NCI-H774 (cell line): Measurements from ENCODE around the gene KANK4.
A peak's percentile ranks its signal among the peaks of the same experiment; 100 is the strongest.

ENCODE experiments used
- DNase-seq: peaks from one replicate; lab custom pipeline; 2025; lab: John Stamatoyannopoulos, UW

KANK4 gene

DNA sequence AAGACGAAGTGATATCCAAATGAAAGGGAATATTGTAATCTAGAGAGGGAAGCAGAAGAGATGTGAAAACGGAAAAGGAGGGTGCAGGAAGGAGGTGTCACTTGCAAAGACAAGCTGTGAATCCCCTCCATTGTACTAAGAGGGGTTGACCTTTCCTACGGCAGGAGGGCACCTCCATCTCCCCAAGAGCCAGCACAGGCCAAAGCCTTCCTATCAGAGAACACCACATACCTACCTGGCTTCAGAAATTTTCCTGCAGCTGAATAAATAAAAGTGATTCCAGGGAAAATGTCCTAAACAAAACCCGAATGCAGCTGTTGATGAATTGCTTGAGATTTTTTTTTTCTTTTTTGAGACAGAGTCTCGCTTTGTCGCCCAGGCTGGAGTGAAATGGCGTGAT, 14.3 kb downstream of the KANK4 start:
- no peak for DNase-seq

DNA sequence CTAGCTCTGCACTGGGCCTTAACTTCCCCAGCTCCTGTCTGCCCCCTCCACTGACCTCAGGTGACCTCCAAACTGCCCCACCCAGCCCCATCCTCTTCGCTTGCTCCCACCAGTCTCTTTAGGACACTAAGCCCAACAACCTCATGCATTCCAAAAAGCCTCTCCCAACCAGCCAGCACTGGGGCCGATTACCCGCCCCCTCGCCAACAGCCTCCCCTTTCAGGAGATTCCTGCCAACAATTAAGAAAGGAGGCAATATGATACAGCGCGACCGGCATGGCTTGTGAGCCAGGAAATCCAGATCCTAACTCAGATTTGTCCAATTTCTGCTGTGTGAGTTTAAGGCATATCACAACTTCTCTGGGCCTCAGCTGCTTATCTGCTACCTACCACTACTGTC, 14.7 kb downstream of the KANK4 start:
- DNase-seq, result no peak

GRCh38 chr1:62301726-62302390, 17.4 kb downstream of the KANK4 start:
- DNase-seq, result no peak

- DNase-seq, result peak; percentile 40
These were observed 19.6 kb downstream of the KANK4 start for GRCh38 chr1:62299426-62300200.

- no peak for DNase-seq
These were observed 23.2 kb downstream of the KANK4 start for GRCh38 chr1:62295921-62296491.

- DNase-seq, result no peak
These were observed 25.0 kb downstream of the KANK4 start for GRCh38 chr1:62294261-62294660.

DNA sequence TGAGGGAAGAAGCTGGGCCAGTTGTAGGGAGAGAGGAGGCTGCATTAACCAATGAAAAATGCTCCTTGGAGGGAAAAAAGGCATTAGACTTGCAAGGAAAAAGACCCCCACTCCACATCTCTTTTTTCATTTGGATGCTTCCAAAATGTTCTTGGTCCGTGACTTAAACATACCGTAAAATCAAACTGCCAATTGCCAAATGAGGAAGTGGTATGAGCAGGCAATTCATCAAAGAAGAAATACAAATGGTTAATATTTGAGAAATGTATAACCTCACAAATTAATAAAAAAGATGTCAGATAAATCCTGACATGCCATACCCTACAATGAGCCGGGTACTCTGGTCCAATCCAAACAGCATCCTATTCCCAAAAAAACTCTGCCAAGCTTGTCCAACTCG, 30.6 kb downstream of the KANK4 start:
- no peak for DNase-seq

DNA sequence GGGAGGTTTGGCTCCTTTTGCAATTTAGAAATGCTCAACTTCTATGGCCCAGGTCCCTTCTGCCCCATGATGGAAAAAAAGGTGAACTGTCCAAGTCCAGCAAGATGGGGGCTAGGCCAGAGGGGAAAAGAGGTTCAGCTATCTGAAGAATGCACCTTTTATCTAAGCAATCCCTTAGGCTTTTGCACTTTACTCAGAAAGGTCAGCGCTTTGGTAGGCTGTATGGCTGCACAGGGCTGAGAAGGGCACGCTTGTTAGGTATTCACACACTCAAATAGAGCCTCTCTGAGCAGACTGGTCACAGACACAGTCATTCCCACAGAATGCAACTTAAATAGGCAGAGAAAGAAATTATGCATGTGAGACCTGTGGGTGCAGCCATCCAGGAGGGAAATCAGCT, 31.0 kb downstream of the KANK4 start:
- DNase-seq, result no peak

DNA sequence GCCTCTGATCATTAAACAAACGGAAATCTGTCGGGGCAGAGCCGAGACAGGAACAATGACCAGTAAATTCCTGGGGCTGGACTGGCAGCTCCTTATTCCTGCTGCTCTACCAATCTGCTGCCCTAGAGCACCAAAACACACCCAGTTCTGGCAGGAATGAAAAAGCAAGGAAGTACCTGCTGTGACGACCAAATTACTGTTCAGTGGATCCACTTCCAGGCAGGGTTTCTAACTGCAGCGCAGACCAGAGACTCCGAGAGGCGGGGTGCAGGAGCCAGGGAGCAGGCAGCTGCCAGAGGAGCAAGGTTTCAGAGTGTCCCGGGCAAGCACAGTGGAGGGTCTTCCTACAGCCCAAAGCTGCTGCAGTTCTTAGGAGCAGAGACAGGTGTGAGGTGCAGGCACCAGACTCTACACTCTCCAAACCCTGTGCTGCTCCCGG, 32.4 kb downstream of the KANK4 start:
- no peak for DNase-seq

DNA sequence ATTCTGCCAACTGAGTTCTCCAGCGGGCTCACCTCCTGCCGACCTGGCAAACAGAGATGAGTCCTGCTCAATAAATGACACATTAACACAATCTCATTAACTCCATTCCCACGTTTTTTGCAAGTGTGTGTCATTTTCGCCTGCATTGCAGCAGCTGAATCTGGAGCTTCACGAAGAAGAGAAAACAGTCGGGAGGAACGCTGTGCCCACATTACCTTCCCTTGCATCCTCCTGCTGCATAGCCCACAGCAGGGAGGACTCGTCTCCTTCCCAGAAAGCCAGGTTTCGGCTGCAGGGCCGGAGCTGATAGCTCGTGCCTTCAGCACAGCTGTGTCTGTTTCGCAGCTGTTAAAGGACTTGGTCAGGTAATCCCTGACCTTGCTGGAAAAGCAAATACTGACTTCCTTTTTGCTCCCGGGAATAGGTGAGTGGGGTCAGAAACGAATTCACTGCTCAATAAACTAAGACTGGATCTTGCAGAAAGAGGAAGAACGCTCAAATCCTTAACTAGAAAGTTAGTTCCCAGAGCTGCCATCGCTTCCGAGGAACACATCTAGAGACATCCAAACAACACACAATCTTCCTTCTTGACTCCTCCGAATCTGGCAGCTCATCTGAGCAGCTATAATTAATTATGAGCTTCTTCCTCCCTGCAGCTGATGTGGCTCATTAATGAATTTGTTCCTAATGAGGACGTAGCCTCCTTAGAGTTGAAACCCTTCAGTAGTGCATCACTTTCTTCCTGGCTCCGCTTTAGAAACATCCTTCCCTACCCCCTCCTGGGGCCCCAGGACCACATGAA, 33.0 kb downstream of the KANK4 start:
- no peak for DNase-seq

- DNase-seq, result no peak
These were observed 33.8 kb downstream of the KANK4 start for GRCh38 chr1:62285440-62285839.

GRCh38 chr1:62283986-62284385, 35.2 kb downstream of the KANK4 start:
- no peak for DNase-seq

DNA sequence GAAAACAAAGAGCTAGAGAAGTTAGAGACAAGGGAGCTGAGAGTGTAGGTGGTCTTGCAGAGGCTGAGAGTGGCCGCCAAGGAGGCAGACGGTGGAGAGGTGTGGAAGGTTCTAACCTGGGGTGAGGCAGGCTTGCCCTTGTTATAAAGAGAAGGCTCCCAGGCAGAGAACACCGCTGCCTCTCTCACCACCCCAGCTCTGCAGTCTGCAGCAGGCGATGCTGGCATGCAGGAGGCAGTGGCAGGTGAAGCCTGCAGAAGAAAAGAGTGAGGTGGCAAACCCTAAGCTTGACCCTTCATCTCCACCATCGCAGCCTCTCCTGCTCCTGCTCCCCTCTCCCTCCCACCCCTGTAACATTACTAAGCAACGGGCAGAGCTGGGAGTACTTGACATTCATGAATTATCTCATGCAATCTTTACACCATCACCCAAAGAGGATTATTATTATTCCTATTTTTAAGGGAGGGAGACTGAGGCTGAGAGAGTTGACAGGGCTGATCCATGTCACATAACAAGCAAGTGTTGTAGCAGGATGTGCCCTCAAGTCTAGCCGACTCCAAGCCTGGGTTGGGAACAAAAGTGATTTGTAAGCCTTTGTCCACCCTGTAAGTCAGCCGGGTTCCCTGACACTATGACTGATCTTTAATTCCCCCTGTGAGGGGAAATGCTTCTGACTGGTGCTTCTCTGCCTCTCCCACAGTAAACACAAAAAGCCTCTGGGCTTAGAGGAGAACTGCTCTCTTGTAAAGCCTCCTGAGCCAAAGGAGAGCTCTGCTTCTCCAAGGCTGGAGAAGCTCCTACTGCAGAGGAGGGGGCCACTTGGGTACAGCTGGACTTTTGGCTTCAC, 36.1 kb downstream of the KANK4 start:
- no peak for DNase-seq

DNA sequence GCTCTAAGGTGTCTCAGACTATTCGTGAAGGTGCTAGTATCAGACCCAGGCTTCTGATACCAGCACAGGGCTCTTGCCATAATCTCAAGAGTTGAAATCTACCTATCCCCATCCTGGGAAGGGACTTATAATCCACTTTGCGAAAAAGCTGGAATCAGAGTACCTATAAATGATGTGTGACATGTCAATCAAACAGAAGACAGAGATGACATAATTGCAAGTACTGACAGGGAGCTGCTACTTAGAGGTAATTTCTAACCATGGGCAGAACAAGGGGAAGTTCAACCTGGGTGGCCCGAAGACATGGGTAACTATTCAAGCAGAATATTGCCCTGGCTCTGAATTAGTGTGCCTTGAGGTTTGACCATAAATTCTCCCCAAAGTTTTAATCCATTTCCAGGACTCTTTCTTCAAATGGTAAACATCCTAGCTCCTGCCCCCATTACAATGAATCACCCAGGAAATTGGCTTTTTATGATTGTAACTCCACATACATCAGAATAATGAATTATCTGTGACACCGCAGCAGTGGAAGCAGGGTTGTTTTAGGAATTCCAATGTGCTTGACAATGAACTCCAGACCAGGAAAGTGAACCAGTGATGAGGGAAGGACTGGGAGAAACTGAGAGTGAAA, 37.2 kb downstream of the KANK4 start:
- no peak for DNase-seq

DNA sequence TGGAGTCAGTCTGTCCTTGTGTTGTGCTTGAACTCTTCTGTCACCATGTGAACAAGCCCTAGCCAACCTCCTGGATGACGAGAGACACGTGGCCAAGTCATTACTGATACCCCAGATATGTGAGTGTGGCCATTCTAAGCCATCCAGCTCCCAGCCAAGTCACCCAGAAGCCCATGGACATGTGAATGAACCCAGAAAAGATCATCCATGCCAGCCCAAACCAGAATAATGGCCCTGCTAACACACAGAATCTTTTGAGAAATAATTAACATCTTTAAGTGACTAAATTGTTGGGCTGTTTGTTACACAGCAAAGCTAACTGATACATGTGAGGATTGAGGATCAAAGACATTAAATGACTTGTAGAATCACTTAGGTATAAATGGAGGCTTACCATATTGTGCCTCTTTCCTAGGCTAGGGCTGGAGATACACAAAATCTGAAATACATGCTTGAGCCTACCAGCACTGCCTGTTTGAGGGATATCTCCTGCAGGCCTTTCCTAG, 38.2 kb downstream of the KANK4 start:
- no peak for DNase-seq

DNA sequence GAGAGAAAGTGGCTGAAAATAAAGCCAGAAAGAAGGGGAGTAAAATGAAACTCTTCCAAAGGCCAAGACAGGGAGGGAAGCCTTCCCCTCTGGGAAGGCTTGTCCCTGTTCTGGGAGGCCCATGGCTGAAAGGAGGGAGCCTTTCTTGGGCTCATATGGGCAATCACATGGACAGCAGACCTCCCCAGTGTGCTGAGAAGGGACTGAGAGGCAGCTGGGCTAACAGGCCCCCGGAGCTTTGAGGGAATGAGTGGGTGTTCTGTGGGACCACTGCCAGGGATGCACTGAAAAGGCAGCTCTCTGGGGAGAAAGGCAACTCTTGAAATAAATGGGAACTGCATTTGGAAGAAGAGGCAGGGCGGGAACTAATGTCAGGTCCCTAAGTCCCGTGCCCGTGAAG, 39.1 kb downstream of the KANK4 start:
- no peak for DNase-seq

DNA sequence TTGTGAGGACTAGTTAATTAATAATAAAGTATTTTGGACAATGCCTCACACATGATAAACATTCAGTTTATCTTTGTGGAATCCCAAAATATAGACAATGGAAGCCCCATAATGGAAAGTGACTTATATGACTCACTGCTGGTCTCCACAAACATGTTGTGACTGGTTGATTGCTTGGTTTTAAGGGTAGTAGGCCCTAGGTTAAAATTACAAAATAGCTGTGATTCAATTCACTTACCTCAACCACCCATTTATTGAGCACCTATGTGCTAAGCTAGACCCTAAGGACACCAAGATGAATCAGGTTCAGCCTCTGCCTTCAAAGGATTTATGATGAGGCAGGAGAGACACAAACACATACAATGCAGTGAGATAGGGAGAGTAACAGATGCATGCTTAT, 42.4 kb downstream of the KANK4 start:
- DNase-seq, result no peak

GRCh38 chr1:62274496-62275485, 44.4 kb downstream of the KANK4 start:
- no peak for DNase-seq

DNA sequence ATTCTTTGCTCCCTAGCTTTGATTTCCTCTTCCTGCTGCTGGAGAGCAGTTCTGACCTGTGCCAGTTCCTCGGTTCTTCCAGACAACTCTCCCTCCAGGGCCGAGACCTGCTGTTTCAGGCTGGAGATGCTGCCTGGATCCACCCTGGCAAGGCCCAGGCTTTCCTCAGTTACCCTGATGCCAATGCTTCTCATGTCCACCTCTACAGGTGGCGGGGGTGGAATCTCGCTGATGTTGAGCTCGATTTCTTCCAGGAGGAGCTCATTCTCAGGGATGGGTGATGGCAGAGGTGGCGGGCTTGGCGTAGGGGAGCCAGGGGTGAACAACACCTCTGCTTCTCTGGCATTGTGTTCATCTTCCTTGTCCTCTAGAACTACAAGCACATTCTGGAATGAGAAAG, 45.3 kb downstream of the KANK4 start:
- no peak for DNase-seq
